GM04503 (cell line): Measurements from ENCODE around the gene ENDOU.
"Not testable (repeated sequence)": the region's sequence is repeated elsewhere in the genome, so short reads cannot be mapped to it uniquely, and the experiment has no call there.

ENCODE experiments used
- DNase-seq: peaks from one replicate; pipeline ENCODE4 v3.0.0-alpha.2; 2012; ENCODE audit warnings: low read depth

Gene ENDOU

DNA sequence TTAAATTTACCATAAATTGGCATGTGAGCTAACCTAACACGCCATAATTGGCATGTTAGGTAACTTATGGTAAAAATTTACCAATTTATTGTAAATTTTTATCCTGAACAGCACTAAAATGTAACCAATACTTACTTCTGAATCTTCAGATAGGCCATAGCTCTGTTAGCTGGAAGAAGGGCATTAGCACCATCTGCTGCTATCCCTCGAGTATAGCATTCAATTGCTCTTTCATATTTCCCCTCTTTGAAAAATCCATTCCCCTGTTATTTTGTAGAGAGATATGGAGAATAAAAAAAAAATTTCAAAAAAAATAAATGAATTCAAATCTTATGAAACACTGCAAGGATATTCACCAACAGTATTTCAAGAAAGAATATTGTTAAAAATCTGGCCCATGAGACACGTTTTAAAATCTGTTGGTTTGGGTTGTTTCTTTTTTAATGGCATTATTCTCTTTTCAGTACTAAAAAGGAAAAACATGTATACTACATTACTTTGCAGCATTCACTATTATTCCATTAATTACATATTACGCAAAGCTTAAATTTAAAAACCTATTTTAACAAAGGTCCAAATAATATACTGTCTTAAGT lies 38.5 kb downstream of the ENDOU start:
- no peak for DNase-seq

DNA sequence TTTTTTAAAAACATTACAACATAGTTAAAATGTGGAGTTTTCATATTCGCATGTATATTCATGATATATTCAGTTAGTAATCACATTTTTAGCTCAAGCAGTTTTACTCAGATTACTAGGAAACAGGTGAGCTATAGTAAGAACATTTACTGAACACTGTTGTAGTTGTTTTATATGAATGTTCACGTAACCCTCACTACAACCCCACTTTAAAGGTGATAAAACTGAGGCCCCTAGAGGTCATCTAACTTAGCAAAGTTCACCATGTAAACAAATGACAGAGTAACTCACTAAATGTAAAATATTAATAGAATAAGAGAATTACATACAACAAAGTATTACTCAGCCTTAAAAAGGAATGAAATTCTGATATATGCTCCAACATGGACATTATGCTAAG lies 45.5 kb downstream of the ENDOU start:
- no peak for DNase-seq

GRCh38 chr12:47672068-47672467 lies 53.2 kb downstream of the ENDOU start:
- DNase-seq, result no peak

GRCh38 chr12:47667935-47668334 lies 57.4 kb downstream of the ENDOU start:
- not testable (repeated sequence) for DNase-seq
